GM10266 (cell line): ENCODE data around the gene CMBL.

Source experiments
- DNase-seq: peaks from one replicate; pipeline ENCODE4 v3.0.0; 2012; ENCODE audit errors: extremely low spot score
- TF ChIP-seq, protein P1 (sequence below): IDR thresholded peaks from 2 replicates; pipeline ENCODE4 v1.5.1; 2012; ENCODE audit warnings: mild to moderate bottlenecking, low read depth; ENCODE audit not compliant: control insufficient read depth, insufficient read depth; ENCODE audit errors: missing control alignments

The CMBL gene

DNA sequence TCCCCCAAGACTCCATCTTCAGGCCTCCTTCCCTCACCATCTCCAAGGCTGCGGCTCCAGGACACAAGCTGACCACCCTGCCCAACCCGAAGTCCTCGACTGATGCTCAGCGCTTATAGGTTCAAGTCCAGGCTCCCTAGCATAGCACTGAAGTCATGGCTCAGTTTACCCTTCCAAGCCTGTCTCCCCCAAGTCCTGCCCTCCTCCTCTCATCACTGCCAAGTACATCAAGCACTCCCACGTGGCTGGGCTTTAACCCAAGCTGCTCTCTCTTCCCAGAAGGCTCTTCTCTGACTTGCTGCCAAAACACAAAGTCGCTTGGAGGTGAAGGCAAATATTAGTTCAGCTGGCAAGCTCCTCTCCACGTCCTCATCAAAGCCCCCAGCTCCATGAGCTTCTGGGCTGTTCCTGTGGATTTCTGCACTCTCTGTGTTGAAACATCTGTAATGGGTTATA is 23.7 kb upstream of the CMBL start:
- no peak for DNase-seq
- TF ChIP-seq, protein P1, sequence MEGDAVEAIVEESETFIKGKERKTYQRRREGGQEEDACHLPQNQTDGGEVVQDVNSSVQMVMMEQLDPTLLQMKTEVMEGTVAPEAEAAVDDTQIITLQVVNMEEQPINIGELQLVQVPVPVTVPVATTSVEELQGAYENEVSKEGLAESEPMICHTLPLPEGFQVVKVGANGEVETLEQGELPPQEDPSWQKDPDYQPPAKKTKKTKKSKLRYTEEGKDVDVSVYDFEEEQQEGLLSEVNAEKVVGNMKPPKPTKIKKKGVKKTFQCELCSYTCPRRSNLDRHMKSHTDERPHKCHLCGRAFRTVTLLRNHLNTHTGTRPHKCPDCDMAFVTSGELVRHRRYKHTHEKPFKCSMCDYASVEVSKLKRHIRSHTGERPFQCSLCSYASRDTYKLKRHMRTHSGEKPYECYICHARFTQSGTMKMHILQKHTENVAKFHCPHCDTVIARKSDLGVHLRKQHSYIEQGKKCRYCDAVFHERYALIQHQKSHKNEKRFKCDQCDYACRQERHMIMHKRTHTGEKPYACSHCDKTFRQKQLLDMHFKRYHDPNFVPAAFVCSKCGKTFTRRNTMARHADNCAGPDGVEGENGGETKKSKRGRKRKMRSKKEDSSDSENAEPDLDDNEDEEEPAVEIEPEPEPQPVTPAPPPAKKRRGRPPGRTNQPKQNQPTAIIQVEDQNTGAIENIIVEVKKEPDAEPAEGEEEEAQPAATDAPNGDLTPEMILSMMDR = no peak

DNA sequence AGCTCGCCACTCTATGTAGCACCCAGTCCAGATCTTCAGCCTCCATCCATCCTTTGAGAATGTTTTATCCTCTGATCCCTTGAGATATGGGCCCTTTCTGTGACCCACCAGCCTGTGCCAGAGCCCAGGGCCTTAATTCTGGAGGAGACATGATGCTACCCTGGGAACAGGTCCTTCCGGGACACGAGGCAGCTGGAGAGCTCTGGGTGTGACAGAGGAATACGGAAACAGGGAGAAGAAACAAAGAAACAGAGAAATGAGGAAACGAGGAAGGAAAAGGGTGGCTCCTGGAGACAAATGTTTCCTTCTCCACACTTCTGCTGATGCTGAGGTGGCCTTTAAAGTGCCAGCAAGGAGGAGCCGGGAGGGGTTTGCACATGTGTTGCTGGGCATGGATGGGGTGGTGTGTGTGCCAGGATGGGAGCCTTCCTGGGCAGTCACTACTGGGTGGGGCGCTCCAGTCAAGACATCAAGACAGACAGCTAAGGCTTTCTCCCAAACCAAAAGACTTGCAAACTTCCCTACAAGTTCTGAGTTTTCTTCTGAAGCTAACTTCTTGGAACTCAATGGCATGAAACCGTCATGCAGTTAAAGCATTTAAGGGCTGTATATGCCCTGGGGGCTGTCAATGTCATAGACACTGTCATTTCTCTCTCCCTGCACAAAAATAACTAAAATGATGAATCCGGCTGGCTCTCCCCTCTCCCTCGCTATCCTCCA is 23.0 kb upstream of the CMBL start:
- DNase-seq = no peak
- TF ChIP-seq, protein P1 = no peak

DNA sequence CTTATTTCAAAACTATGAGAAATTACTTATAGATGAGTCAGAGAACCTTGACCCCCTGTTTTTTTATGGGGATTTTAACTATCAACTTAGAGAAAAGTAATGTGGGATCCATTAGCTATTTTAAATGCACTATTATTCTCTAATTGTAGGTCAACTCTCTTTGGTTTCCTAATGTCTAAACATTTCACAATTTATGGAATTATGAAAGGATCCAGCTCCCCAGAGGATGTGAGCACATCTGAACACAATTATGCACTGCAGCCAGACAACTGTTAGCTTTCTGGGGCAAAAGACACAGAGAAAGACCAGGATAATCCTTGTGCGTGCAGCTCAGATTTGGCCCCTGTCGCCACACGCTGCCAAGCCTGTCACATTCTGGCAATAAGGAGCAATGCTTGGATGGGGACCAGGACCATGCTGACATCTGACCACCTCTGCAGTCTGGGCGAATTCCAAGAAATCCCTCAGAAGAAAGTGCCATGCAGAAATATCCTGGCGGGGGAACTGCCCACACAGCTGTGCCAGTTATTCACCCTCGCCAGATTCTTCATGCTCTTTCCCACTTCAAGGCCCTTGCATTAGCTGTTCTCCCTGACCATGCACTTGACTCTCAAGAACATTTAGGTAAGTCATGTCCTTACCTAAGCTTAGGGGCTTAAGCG is 22.2 kb upstream of the CMBL start:
- TF ChIP-seq, protein P1 = no peak
- DNase-seq = no peak

DNA sequence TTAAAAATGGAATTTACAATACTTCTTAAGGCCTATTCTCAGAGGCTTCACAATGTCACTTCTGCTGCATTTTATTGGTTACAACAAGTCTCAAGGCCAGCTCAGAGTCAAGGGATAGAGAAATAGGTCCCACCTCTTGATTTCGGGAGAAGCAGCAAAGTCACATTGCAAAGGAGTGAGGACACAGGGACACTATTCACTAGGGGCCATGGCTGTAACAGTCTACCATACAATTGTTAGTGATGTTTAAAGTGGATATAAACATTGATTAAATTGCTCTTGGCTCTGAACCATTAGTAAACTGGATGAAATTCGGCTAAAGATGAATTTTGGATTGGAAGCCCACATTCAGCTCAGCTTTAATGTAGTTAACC is 21.7 kb upstream of the CMBL start:
- TF ChIP-seq, protein P1 = no peak

DNA sequence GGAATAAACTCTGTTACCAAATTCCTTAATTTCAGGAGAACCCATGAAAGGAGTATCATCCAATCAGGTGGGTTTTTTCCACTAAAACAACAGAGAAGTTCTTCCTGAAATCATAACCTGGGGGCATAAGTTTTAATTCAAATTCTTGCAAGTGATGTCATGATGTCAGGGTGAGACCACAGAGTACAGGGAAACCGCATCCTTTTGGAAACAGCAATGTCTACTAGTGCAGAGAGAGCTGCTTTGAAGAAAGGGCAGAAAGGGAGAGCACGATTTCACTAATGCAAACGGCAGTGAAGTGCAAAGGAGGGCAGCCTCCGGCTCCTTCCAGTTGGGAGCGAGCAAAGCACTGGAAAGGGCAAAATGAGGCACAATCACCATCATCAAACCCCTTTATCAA is 20.6 kb upstream of the CMBL start:
- no peak for DNase-seq
- TF ChIP-seq, protein P1 = no peak

More for the DNA sequence above, 21.7 kb upstream of the CMBL start:
- no peak for DNase-seq

DNA sequence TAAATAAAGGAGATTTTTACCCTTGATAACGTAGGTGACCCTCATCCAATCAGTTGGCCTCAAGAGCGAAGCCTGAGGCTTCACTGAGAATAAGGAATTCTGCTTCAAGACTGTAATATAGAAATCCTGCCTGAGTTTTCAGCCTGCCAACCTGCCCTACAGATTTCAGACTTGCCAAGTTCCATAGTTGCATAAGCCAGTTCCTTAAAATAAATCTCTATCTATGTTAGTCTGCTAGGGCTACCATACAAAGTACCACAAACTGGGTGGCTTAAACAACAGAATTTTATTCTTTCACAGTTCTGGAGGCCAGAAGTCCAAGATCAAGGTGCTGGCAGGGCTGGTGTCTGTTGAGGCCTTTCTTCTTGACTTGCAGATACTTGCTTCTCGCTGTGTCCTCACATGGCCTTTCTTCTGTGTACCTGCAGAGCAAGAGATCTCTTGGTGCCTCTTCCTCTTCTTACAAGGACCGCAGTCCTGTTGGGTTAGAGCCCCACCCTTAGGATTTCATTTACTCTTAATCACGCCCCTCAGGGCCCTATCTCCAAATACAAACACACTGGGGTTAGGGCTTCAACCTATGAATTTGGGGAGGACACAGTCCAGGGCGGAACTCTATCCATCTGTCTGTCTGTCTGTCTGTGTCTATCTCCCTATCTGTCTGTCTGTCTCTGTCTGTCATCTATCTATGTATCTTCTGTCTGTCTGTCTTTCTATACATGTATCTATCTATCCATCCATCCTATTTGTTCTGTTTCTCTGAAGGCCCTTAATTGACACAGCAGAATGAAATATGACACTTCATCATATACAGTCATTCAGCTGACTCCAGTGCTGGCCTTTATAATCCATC is 17.0 kb upstream of the CMBL start:
- TF ChIP-seq, protein P1 = no peak
- DNase-seq = no peak
